Glomerular endothelial cell (primary cell): ENCODE measurements around the gene OIT3. TPM values are rescaled to one million over a fixed set of nuclear protein-coding genes. Genes with fewer than 3 reads are reported as not detected.

ENCODE experiments used
- DNase-seq: peaks from one replicate; pipeline ENCODE4 v3.0.0-alpha.2; 2011; ENCODE audit warnings: low read depth, low spot score; ENCODE audit errors: extremely low read depth
- total RNA-seq: library from RNA; depleted of rRNA; stranded (reverse); fragments of >200 nt; gene quantifications from 2 replicates; pipeline ENCODE4 v1.2.3, GENCODE V29; 2015

Gene OIT3
- total RNA-seq, result 0.19 TPM in 1 of 2 replicates, not detected in the other

GRCh38 chr10:72893136-72893798 lies at the start of gene OIT3:
TSS of gene OIT3 (plus strand) at chr10:72893739. CDS start at chr10:72893799, 60 bp downstream.
- DNase-seq, result no peak

- DNase-seq, result no peak
These were observed 47.3 kb upstream of the OIT3 start for GRCh38 chr10:72846238-72846637.

- DNase-seq, result no peak
These were observed 45.9 kb upstream of the OIT3 start for GRCh38 chr10:72847681-72848080.

- DNase-seq, result no peak
These were observed 42.7 kb upstream of the OIT3 start for GRCh38 chr10:72850861-72851260.

GRCh38 chr10:72851509-72851908 lies 42.0 kb upstream of the OIT3 start:
- DNase-seq, result no peak

GRCh38 chr10:72852508-72852907 lies 41.0 kb upstream of the OIT3 start:
- DNase-seq, result no peak

GRCh38 chr10:72855129-72855528 lies 38.4 kb upstream of the OIT3 start:
- no peak for DNase-seq

GRCh38 chr10:72855790-72856189 lies 37.7 kb upstream of the OIT3 start:
- DNase-seq, result no peak

- DNase-seq, result no peak
These were observed 35.5 kb upstream of the OIT3 start for GRCh38 chr10:72858067-72858466.

GRCh38 chr10:72862957-72863356 lies 30.6 kb upstream of the OIT3 start:
- no peak for DNase-seq

- DNase-seq, result no peak
These were observed 18.1 kb upstream of the OIT3 start for GRCh38 chr10:72875250-72876055.

- DNase-seq, result no peak
These were observed 14.3 kb upstream of the OIT3 start for GRCh38 chr10:72879245-72879644.

GRCh38 chr10:72881291-72881690 lies 12.2 kb upstream of the OIT3 start:
- DNase-seq, result no peak

GRCh38 chr10:72883861-72884260 lies 9.7 kb upstream of the OIT3 start:
- DNase-seq, result no peak

GRCh38 chr10:72885953-72886352 lies 7.6 kb upstream of the OIT3 start:
- DNase-seq, result no peak

- no peak for DNase-seq
These were observed 6.9 kb upstream of the OIT3 start for GRCh38 chr10:72886621-72887020.

- no peak for DNase-seq
These were observed 6.5 kb upstream of the OIT3 start for GRCh38 chr10:72887043-72887442.

- DNase-seq, result no peak
These were observed 5.3 kb upstream of the OIT3 start for GRCh38 chr10:72888151-72888638.

- no peak for DNase-seq
These were observed 4.1 kb upstream of the OIT3 start for GRCh38 chr10:72889391-72889831.

- no peak for DNase-seq
These were observed 3.5 kb upstream of the OIT3 start for GRCh38 chr10:72890086-72890485.

GRCh38 chr10:72895236-72895850 lies 1.8 kb downstream of the OIT3 start:
- no peak for DNase-seq

- DNase-seq, result no peak
These were observed 5.1 kb downstream of the OIT3 start for GRCh38 chr10:72898616-72899015.
